Effector memory CD4-positive, alpha-beta T cell (primary cell): Measurements from ENCODE around the gene DCAF10.

ENCODE experiments used
- DNase-seq, 3 donors: peaks; one replicate each; pipeline ENCODE4 v3.0.0-alpha.2; 2020
- H3K27ac ChIP-seq: 2 replicates; pipeline ENCODE4 v1.7.0; 2013; ENCODE audit warnings: mild to moderate bottlenecking, low read length, moderate library complexity; ENCODE audit not compliant: insufficient read depth, poor library complexity, severe bottlenecking
- H3K27me3 ChIP-seq: replicated peaks from 2 replicates; pipeline ENCODE4 v1.7.0; 2013; ENCODE audit warnings: mild to moderate bottlenecking, low read length; ENCODE audit not compliant: insufficient read depth, control insufficient read depth, poor library complexity, severe bottlenecking
- H3K36me3 ChIP-seq: 2 replicates; pipeline ENCODE4 v1.7.0; 2013; ENCODE audit warnings: mild to moderate bottlenecking, low read length, moderate library complexity; ENCODE audit not compliant: control insufficient read depth, insufficient read depth
- H3K4me1 ChIP-seq: 2 replicates; pipeline ENCODE4 v1.7.0; 2013; ENCODE audit warnings: low read length, mild to moderate bottlenecking; ENCODE audit not compliant: control insufficient read depth, insufficient read depth, poor library complexity, severe bottlenecking
- H3K4me3 ChIP-seq: 2 replicates; pipeline ENCODE4 v1.7.0; 2013; ENCODE audit warnings: low read length, low read depth, mild to moderate bottlenecking; ENCODE audit not compliant: insufficient read depth, poor library complexity, severe bottlenecking
- H3K9me3 ChIP-seq: 2 replicates; pipeline ENCODE4 v1.7.0; 2013; ENCODE audit warnings: mild to moderate bottlenecking, low read length, moderate library complexity; ENCODE audit not compliant: control insufficient read depth

DCAF10 gene

GRCh38 chr9:37914154-37914551 lies 113.6 kb downstream of the DCAF10 start:
- H3K4me3 ChIP-seq, result no peak overlapping the region
- no peak overlapping the region for H3K27ac ChIP-seq
- H3K27me3 ChIP-seq, result no peaks in the 10 kb centered on the region
- no peaks in the 10 kb centered on the region for H3K36me3 ChIP-seq
- no peak for DNase-seq
- no peaks in the 10 kb centered on the region for H3K4me1 ChIP-seq
- no peaks in the 10 kb centered on the region for H3K9me3 ChIP-seq

GRCh38 chr9:37914701-37915358 lies 114.2 kb downstream of the DCAF10 start:
- no peaks in the 10 kb centered on the region for H3K4me1 ChIP-seq
- H3K4me3 ChIP-seq, result no peak overlapping the region
- H3K9me3 ChIP-seq, result no peaks in the 10 kb centered on the region
- H3K27me3 ChIP-seq, result no peaks in the 10 kb centered on the region
- no peak overlapping the region for H3K27ac ChIP-seq
- no peaks in the 10 kb centered on the region for H3K36me3 ChIP-seq
- no peak for DNase-seq

DNA sequence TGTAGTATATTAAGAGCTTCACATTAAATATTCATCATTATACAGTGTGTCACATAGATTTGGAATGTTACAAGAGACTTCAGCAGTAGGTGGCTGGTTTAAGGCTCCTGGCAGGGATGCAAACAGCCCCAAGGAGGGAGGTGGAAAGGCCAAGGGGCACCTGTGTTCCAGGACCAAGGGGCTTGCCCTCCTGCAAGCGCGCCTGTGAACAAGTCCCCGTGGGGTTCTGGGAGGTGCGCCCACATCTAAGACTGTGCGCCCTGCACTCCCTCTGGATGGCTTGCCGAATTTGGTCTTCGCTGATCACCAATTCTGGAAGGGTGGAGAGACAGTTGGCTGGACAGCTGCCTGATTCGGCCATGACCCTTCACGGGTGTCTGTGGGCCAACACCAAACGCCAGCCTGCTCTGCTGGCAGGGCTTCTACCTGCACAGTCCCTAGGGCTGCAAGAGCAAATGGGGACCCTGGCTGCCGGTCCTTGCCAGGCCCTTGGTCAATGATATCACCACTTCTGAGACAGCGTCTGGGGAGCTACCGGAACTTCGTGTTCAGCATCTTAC lies 115.4 kb downstream of the DCAF10 start:
- Histone ChIP-seq H3K4me3 (no peak overlapping the region), H3K27me3 (no peaks in the 10 kb centered on the region), H3K27ac (no peak overlapping the region), H3K36me3 (no peaks in the 10 kb centered on the region), H3K9me3 (no peaks in the 10 kb centered on the region), H3K4me1 (no peaks in the 10 kb centered on the region)
- no peak for DNase-seq

DNA sequence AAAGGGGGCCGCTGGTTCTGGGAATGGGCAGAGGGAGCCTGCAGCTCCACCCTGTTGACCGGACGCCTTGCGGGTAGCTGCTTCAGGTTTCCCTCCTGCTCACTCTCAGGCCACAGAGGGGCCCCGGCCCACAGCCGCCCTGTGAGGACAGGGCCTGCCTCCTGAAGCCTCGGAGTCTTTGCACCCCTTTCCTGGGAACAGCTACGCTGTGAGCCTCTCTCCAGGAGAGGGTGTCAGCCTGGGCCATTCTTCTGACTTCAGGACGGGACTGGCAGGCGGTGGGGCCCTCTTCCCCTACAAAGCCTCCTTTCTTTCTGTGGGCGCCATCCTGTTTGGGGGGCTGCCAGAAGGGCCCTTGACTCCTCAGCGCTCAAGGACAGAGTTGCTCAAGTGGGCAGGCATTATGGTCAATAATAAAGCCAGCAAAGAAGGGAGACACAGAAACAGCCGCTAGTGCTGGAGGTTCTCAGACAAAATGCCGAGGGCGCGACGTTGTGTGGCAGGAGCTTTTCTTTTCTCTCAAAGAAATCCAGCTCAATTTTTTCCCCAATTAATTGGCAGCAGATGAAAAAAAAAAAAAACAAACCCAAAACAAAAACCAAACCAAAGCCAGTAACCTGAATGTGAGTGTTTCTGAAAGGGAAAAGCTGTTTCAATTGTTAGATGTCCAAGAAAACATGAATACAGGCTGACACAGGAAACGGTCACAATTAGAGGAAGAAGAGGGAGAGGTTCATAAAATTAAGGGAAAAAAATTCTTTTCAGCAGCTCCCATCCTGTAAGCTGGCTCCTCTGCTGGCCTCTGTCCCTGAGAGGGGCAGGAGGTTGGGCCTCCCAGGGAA lies 116.1 kb downstream of the DCAF10 start:
- H3K36me3 ChIP-seq, result no peaks in the 10 kb centered on the region
- no peaks in the 10 kb centered on the region for H3K27me3 ChIP-seq
- H3K4me1 ChIP-seq, result no peaks in the 10 kb centered on the region

More for the DNA sequence above, 116.1 kb downstream of the DCAF10 start:
- DNase-seq, result no peak
- Histone ChIP-seq H3K4me3 (no peak overlapping the region), H3K27ac (no peak overlapping the region), H3K9me3 (no peaks in the 10 kb centered on the region)
